K562 (cell line): ENCODE measurements around the gene GLG1. TPM values are rescaled to one million over a fixed set of nuclear protein-coding genes. Genes with fewer than 3 reads are reported as not detected.
A peak's percentile ranks its signal among the peaks of the same experiment; 100 is the strongest.

Experiments used
- ATAC-seq: fragments of 200-7000 bp; cut with Tn5 transposase; 3 replicates; pipeline ENCODE4 v1.9.1; 2020; ENCODE audit warnings: moderate library complexity
- BruUV-seq: library from RNA; stranded (reverse); fragments of 400-500 nt; replicated peaks from 2 replicates; lab custom pipeline; 2021; lab: Mats Ljungman, UMichigan
- CTCF ChIA-PET: fragments of 300-600 bp; formaldehyde crosslinking; extraction: SDS; loops from one replicate; lab custom pipeline; 2021; ENCODE audit warnings: low intra/inter-chr PET ratio; lab: Yijun Ruan, JAX
- POLR2A ChIA-PET: fragments of 300-600, 350-650 bp; sonication (Branson Sonifier 250); formaldehyde crosslinking; extraction: SDS; loops from one replicate; lab custom pipeline; 2021; ENCODE audit warnings: antibody characterized with exemption, inconsistent platforms; lab: Yijun Ruan, JAX
- DNase-seq, 4 experiments: peaks; one replicate each; pipeline versions ENCODE4 v3.0.0 to v3.0.0-alpha.2; 2011 to 2018; ENCODE audit warnings: low spot score in 3 of 4, mixed read lengths in 3 of 4; ENCODE audit errors: extremely low read depth in 1 of 4
- FAIRE-seq: peaks from 2 replicates; lab custom pipeline; 2011; peaks lifted over from hg19 to GRCh38; lab: Jason Lieb, UNC
- H2AFZ ChIP-seq: 2 replicates; pipeline ENCODE4 v1.6.0; 2011; ENCODE audit warnings: low read depth, low read length, control low read depth, inconsistent platforms
- H3K27ac ChIP-seq: fragments of 200-600 bp; 3 replicates; pipeline ENCODE4 v1.8.0; 2011; ENCODE audit warnings: low read depth, mild to moderate bottlenecking, control low read depth, inconsistent platforms, low read length, moderate library complexity, mixed read lengths; ENCODE audit errors: extremely low read depth
- H3K27me3 ChIP-seq, 2 experiments: fragments of 300-600 bp in 1 of 2; 2 replicates in 1 of 2; 3 replicates in 1 of 2; pipeline versions ENCODE4 v1.6.0 to v1.8.0; 2011; ENCODE audit warnings: inconsistent platforms in 2 of 2, low read length in 2 of 2, mild to moderate bottlenecking in 1 of 2, mixed read lengths in 1 of 2, moderate library complexity in 1 of 2; ENCODE audit not compliant: control insufficient read depth in 2 of 2, insufficient read depth in 2 of 2
- H3K36me3 ChIP-seq: fragments of 300-600 bp; 3 replicates; pipeline ENCODE4 v1.8.0; 2011; ENCODE audit warnings: mild to moderate bottlenecking, low read length, inconsistent platforms; ENCODE audit not compliant: control insufficient read depth, insufficient read depth
- H3K4me1 ChIP-seq, 2 experiments: fragments of 200-600 bp in 1 of 2; replicated peaks in 1 of 2; 2 replicates in 1 of 2; 3 replicates in 1 of 2; pipeline versions ENCODE4 v1.5.1 to v1.8.0; 2011; ENCODE audit warnings: inconsistent platforms in 2 of 2, low read length in 2 of 2, mild to moderate bottlenecking in 1 of 2, mixed read lengths in 1 of 2, moderate library complexity in 1 of 2; ENCODE audit not compliant: control insufficient read depth in 2 of 2, insufficient read depth in 2 of 2
- H3K4me2 ChIP-seq: 2 replicates; pipeline ENCODE4 v1.6.1; 2011; ENCODE audit warnings: low read length, control low read depth, inconsistent platforms, mixed read lengths; ENCODE audit not compliant: insufficient read depth
- H3K4me3 ChIP-seq: fragments of 200-600 bp; sonication (generic), shearing (Covaris generic); 2 replicates; pipeline ENCODE4 v1.5.1; 2016; ENCODE audit warnings: control low read depth, inconsistent platforms
- H3K79me2 ChIP-seq: fragments of 200-600 bp; 3 replicates; pipeline ENCODE4 v1.8.0; 2011; ENCODE audit warnings: low read length, inconsistent platforms; ENCODE audit not compliant: control insufficient read depth, insufficient read depth
- H3K9ac ChIP-seq, 2 experiments: 2 replicates each; pipeline versions ENCODE4 v1.6.0 to v1.6.1; 2011; ENCODE audit warnings: low read depth in 2 of 2, low read length in 2 of 2, control low read depth in 1 of 2, inconsistent platforms in 1 of 2, mild to moderate bottlenecking in 1 of 2, mixed read lengths in 1 of 2; ENCODE audit not compliant: insufficient read depth in 1 of 2
- H3K9me1 ChIP-seq: one replicate; pipeline ENCODE4 v1.6.0; 2011; ENCODE audit warnings: inconsistent platforms, mild to moderate bottlenecking, low read length, moderate library complexity; ENCODE audit not compliant: control insufficient read depth, insufficient read depth
- H3K9me3 ChIP-seq: replicated peaks from 2 replicates; pipeline ENCODE4 v1.5.1; 2011; ENCODE audit warnings: low read depth, low read length, inconsistent platforms; ENCODE audit not compliant: control insufficient read depth, insufficient read depth
- H4K20me1 ChIP-seq: replicated peaks from 2 replicates; pipeline ENCODE4 v1.6.1; 2011; ENCODE audit warnings: low read length, inconsistent platforms, mixed read lengths; ENCODE audit not compliant: control insufficient read depth, insufficient read depth
- ESRRB ChIP-seq: fragments of 250-450 bp; sonication (Bioruptor Pico); IDR thresholded peaks from 2 replicates; pipeline ENCODE4 v1.5.0; 2020; ENCODE audit warnings: mild to moderate bottlenecking, moderate library complexity, borderline replicate concordance
- MCM5 ChIP-seq: fragments of 450-650 bp; IDR thresholded peaks from 2 replicates; pipeline ENCODE4 v1.6.1; 2016; ENCODE audit warnings: low read depth
- NCOA2 ChIP-seq, 2 experiments: fragments of 450-650 bp; IDR thresholded peaks; 2 replicates each; pipeline ENCODE4 v1.6.1; 2018; ENCODE audit warnings: mild to moderate bottlenecking in 2 of 2, moderate library complexity in 1 of 2; ENCODE audit not compliant: partially characterized antibody in 2 of 2
- NFIX ChIP-seq: fragments of 250-450 bp; sonication (Bioruptor Pico); IDR thresholded peaks from 2 replicates; pipeline ENCODE4 v1.4.0; 2020; ENCODE audit warnings: low read depth, mild to moderate bottlenecking, moderate library complexity
- NR2C2 ChIP-seq, 2 experiments: fragments of 200-800 bp in 1 of 2; sonication (Bioruptor generic) in 1 of 2; sonication (generic) in 1 of 2; formaldehyde crosslinking in 1 of 2; IDR thresholded peaks; 2 replicates each; pipeline versions ENCODE4 v1.6.1 to v1.8.0; 2016 to 2022; ENCODE audit warnings: mild to moderate bottlenecking in 1 of 2, missing compliant biosample characterization in 1 of 2, missing genetic modification characterization in 1 of 2, missing genetic modification reagents in 1 of 2
- PHF8 ChIP-seq: fragments of 200-600 bp; sonication (generic); IDR thresholded peaks from 2 replicates; pipeline ENCODE4 v1.6.1; 2012; ENCODE audit warnings: mixed run types, mild to moderate bottlenecking, inconsistent platforms, low read length, moderate library complexity, borderline replicate concordance
- ZBTB8A ChIP-seq: fragments of 450-650 bp; IDR thresholded peaks from 2 replicates; pipeline ENCODE4 v1.6.1; 2018; ENCODE audit warnings: mild to moderate bottlenecking, moderate library complexity; ENCODE audit not compliant: partially characterized antibody
- ZNF140 ChIP-seq: fragments of 250-450 bp; sonication (Bioruptor Pico); IDR thresholded peaks from 2 replicates; pipeline ENCODE4 v1.8.0; 2021; ENCODE audit warnings: moderate library complexity, mild to moderate bottlenecking, inconsistent platforms
- WGBS: fragments of 100-300 bp; shearing (Covaris generic); methylation state at CpG from one replicate; pipeline ENCODE4 v1.1.6; 2016; ENCODE audit warnings: low coverage, mixed read lengths; ENCODE audit not compliant: insufficient coverage; ENCODE audit errors: missing lambda C conversion rate; 5-methylcytosine and 5-hydroxymethylcytosine counted together
- in situ Hi-C: fragments of 300-500 bp; cut with MboI; formaldehyde crosslinking; loops from 4 replicates; pipeline ENCODE4 v1.15.0; 2018; ENCODE audit warnings: inconsistent platforms, mixed read lengths
- intact Hi-C: fragments of 100-400 bp; cut with micrococcal nuclease; formaldehyde crosslinking; loops from 2 replicates; pipeline ENCODE4 v1.14.2; 2022
- polyA plus RNA-seq, 8 experiments: library from polyadenylated mRNA; depleted of rRNA in 4 of 8; stranded (reverse) in 5 of 8; unstranded in 3 of 8; fragments of >200 nt; fragmentation: Nextera tagmentation in 2 of 8; fragmentation: Illumina TruSeq in 1 of 8; extraction: Ambion mirVana in 2 of 8; extraction: Trizol in 1 of 8; gene quantifications; 2 replicates each; pipeline versions ENCODE4 v1.2.1 to v1.2.3, GENCODE V29; 2011 to 2014; ENCODE audit warnings: inconsistent platforms in 1 of 8, missing spikeins in 1 of 8
- total RNA-seq, 7 experiments: library from RNA; depleted of rRNA in 6 of 7; stranded (reverse); fragments of >200 nt in 6 of 7; fragmentation: Illumina TruSeq in 2 of 7; extraction: Trizol in 2 of 7; gene quantifications; 2 replicates each; pipeline versions ENCODE4 v1.2.1 to v1.2.3, GENCODE V29; 2011 to 2021; ENCODE audit warnings: low replicate concordance in 1 of 7
- TF ChIP-seq, protein P1 (sequence below): sonication (generic); formaldehyde crosslinking; IDR thresholded peaks from 2 replicates; pipeline ENCODE4 v1.8.1; 2022; ENCODE audit warnings: missing genetic modification reagents
- TF ChIP-seq, protein P2 (sequence below): sonication (generic); IDR thresholded peaks from 2 replicates; pipeline ENCODE4 v1.6.1; 2016
- TF ChIP-seq, protein P3 (sequence below), 2 experiments: fragments of 200-800 bp in 1 of 2; sonication (Bioruptor generic) in 1 of 2; sonication (generic) in 1 of 2; formaldehyde crosslinking in 1 of 2; IDR thresholded peaks in 1 of 2; conservative IDR thresholded peaks in 1 of 2; 2 replicates each; pipeline versions ENCODE4 v1.5.0 to v1.6.1; 2016 to 2020; ENCODE audit warnings: missing compliant biosample characterization in 1 of 2, missing genetic modification characterization in 1 of 2, missing genetic modification reagents in 1 of 2
- TF ChIP-seq, protein P4 (sequence below), 2 experiments: fragments of 450-650 bp in 1 of 2; IDR thresholded peaks; 2 replicates each; pipeline ENCODE4 v1.6.1; 2011 to 2017; ENCODE audit warnings: low read depth in 2 of 2, antibody characterized with exemption in 1 of 2, borderline replicate concordance in 1 of 2, low read length in 1 of 2, mild to moderate bottlenecking in 1 of 2, mixed read lengths in 1 of 2; ENCODE audit not compliant: control insufficient read depth in 1 of 2

Gene GLG1
- total and polyA plus RNA-seq, 9 of the 15 experiments (the other 6 are each of a cell fraction or from before 2014, with no cell fraction given), result 6.2 to 36.0 (median 23.6) TPM

GRCh38 chr16:74601126-74601871, 5.6 kb downstream of the GLG1 start:
- Histone ChIP-seq H3K9ac (no peak overlapping the region; a peak in 1 of 4 replicates), H4K20me1 (0 out of 2 replicates have a peak, but pooled peaks cover 4% of the 10 kb centered on the region), H3K9me3 (no peaks in the 10 kb centered on the region), H3K79me2 (peaks cover 84% of the 10 kb centered on the region), H3K4me2 (0 out of 2 replicates have a peak overlapping the region, but pooled peaks have one; percentile 15), H3K4me1 (peaks cover 5 to 14% of the 10 kb centered on the region in 2 experiments; a peak in 4 of 5 replicates), H2AFZ (no peak overlapping the region), H3K27ac (peak overlapping the region; percentile 4; the same call in 1 of the 3 replicates), H3K36me3 (peaks cover 11% of the 10 kb centered on the region; the same call in 2 of the 3 replicates), H3K9me1 (no peaks in the 10 kb centered on the region), H3K27me3 (no peaks in the 10 kb centered on the region), H3K4me3 (no peak overlapping the region)
- POLR2A ChIA-PET, result interaction anchor here (0.6 to 1.4 kb wide), 3 partner anchors 8 to 48 kb away, joined by 3 to 4 read pairs (median 3); no protein-coding TSS in a partner anchor
- CTCF ChIA-PET, result no interaction called here
- WGBS, result 13% methylated on average over 9 of the region's 9 CpGs
- in situ Hi-C loops, result no loop called here
- ATAC-seq (peak; percentile 78), FAIRE-seq (peak; percentile 29), DNase-seq (peak in 2 of 4 experiments; percentile 39 to 55)
- BruUV-seq, result no TSS peak
- intact Hi-C loops, result loop anchor here (5.0 kb wide), 1 partner anchor 39 kb away; no protein-coding TSS in a partner anchor
- TF ChIP-seq NCOA2 (IDR thresholded peaks at IDR 0.05; ENCODE audit: partially characterized antibody in 2 of 2) (no peak), MCM5 (no peak), NFIX (CRISPR knock-in tag) (no peak), ESRRB (CRISPR knock-in tag) (no peak), ZBTB8A (no peak), ZNF140 (CRISPR knock-in tag) (no peak), NR2C2 (CRISPR knock-in tag; IDR thresholded peaks at IDR 0.05) (no peak), NR2C2 (tag; IDR thresholded peaks at IDR 0.05) (no peak), PHF8 (no peak)
- TF ChIP-seq, protein P1, sequence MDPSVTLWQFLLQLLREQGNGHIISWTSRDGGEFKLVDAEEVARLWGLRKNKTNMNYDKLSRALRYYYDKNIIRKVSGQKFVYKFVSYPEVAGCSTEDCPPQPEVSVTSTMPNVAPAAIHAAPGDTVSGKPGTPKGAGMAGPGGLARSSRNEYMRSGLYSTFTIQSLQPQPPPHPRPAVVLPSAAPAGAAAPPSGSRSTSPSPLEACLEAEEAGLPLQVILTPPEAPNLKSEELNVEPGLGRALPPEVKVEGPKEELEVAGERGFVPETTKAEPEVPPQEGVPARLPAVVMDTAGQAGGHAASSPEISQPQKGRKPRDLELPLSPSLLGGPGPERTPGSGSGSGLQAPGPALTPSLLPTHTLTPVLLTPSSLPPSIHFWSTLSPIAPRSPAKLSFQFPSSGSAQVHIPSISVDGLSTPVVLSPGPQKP, result no peak
- TF ChIP-seq, protein P2, sequence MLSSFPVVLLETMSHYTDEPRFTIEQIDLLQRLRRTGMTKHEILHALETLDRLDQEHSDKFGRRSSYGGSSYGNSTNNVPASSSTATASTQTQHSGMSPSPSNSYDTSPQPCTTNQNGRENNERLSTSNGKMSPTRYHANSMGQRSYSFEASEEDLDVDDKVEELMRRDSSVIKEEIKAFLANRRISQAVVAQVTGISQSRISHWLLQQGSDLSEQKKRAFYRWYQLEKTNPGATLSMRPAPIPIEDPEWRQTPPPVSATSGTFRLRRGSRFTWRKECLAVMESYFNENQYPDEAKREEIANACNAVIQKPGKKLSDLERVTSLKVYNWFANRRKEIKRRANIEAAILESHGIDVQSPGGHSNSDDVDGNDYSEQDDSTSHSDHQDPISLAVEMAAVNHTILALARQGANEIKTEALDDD, result peak; percentile 20; the same call in 1 of the 2 replicates
- TF ChIP-seq, protein P3, sequence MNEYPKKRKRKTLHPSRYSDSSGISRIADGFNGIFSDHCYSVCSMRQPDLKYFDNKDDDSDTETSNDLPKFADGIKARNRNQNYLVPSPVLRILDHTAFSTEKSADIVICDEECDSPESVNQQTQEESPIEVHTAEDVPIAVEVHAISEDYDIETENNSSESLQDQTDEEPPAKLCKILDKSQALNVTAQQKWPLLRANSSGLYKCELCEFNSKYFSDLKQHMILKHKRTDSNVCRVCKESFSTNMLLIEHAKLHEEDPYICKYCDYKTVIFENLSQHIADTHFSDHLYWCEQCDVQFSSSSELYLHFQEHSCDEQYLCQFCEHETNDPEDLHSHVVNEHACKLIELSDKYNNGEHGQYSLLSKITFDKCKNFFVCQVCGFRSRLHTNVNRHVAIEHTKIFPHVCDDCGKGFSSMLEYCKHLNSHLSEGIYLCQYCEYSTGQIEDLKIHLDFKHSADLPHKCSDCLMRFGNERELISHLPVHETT (CRISPR knock-in tag; conservative IDR thresholded peaks at IDR 0.05 in 1 of 2, IDR thresholded peaks at IDR 0.05 in 1 of 2), result no peak
- TF ChIP-seq, protein P4, sequence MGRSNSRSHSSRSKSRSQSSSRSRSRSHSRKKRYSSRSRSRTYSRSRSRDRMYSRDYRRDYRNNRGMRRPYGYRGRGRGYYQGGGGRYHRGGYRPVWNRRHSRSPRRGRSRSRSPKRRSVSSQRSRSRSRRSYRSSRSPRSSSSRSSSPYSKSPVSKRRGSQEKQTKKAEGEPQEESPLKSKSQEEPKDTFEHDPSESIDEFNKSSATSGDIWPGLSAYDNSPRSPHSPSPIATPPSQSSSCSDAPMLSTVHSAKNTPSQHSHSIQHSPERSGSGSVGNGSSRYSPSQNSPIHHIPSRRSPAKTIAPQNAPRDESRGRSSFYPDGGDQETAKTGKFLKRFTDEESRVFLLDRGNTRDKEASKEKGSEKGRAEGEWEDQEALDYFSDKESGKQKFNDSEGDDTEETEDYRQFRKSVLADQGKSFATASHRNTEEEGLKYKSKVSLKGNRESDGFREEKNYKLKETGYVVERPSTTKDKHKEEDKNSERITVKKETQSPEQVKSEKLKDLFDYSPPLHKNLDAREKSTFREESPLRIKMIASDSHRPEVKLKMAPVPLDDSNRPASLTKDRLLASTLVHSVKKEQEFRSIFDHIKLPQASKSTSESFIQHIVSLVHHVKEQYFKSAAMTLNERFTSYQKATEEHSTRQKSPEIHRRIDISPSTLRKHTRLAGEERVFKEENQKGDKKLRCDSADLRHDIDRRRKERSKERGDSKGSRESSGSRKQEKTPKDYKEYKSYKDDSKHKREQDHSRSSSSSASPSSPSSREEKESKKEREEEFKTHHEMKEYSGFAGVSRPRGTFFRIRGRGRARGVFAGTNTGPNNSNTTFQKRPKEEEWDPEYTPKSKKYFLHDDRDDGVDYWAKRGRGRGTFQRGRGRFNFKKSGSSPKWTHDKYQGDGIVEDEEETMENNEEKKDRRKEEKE (IDR thresholded peaks at IDR 0.05; ENCODE audit: borderline replicate concordance in 1 of 2, control insufficient read depth in 1 of 2, low read depth in 2 of 2, low read length in 1 of 2), result no peak
